ENCODE data around the gene TTYH1. TPM values are rescaled to one million over a fixed set of nuclear protein-coding genes. Genes with fewer than 3 reads are reported as not detected.
"Not testable (repeated sequence)": the region's sequence is repeated elsewhere in the genome, so short reads cannot be mapped to it uniquely, and the experiment has no call there.

Gene TTYH1
- total and polyA plus RNA-seq, 9 donors: 0.25 to 34.2 (median 1.8) TPM

GRCh38 chr19:54440641-54441040 is 25.4 kb downstream of the TTYH1 start:
- intact Hi-C loops (cut with DNase I): no loop called here
- Histone ChIP-seq H3K27ac (no peak overlapping the region), H3K36me3 (no peaks in the 10 kb centered on the region), H3K4me3 (no peak overlapping the region), H3K4me1 (ENCODE audit: insufficient read depth) (peaks cover 7% of the 10 kb centered on the region), H3K9me3 (no peaks in the 10 kb centered on the region), H3K27me3 (no peaks in the 10 kb centered on the region)
- 84 to 90% (median 90%) methylated on average over 5 of the region's 5 CpGs for WGBS, 3 donors
- no peak for DNase-seq
- TF ChIP-seq EP300 (IDR thresholded peaks at IDR 0.05): no peak
- no peak for TF ChIP-seq POLR2A (IDR thresholded peaks at IDR 0.05)
- TF ChIP-seq CTCF (IDR thresholded peaks at IDR 0.05): no peak

GRCh38 chr19:54444737-54445136 is 29.5 kb downstream of the TTYH1 start:
- TF ChIP-seq CTCF (IDR thresholded peaks at IDR 0.05): no peak
- H3K27me3 ChIP-seq: no peaks in the 10 kb centered on the region
- WGBS, 3 donors: 85 to 91% (median 91%) methylated on average over 7 of the region's 7 CpGs
- intact Hi-C loops (cut with DNase I): no loop called here
- no peak overlapping the region for H3K4me3 ChIP-seq
- H3K27ac ChIP-seq: no peak overlapping the region
- no peaks in the 10 kb centered on the region for H3K36me3 ChIP-seq
- H3K9me3 ChIP-seq: no peaks in the 10 kb centered on the region
- no peak for DNase-seq
- H3K4me1 ChIP-seq (ENCODE audit: insufficient read depth): peaks cover 1% of the 10 kb centered on the region

GRCh38 chr19:54446349-54446748 is 31.1 kb downstream of the TTYH1 start:
- 84 to 91% (median 86%) methylated on average over 15 of the region's 15 CpGs for WGBS, 3 donors
- H3K27me3 ChIP-seq; H3K4me1 ChIP-seq (ENCODE audit: insufficient read depth); DNase-seq; H3K36me3 ChIP-seq; intact Hi-C loops (cut with DNase I); H3K27ac ChIP-seq; H3K4me3 ChIP-seq; H3K9me3 ChIP-seq: not testable (repeated sequence)

- 0 to 1% (median 0%) methylated on average over 34 of the region's 34 CpGs for WGBS, 3 donors
- TF ChIP-seq POLR2A (IDR thresholded peaks at IDR 0.05) (no peak), CTCF (IDR thresholded peaks at IDR 0.05) (peak in 1 of 3 donors; percentile 6), EP300 (IDR thresholded peaks at IDR 0.05) (no peak)
- intact Hi-C loops (cut with DNase I): no loop called here
- no peaks in the 10 kb centered on the region for H3K27me3 ChIP-seq
- peak overlapping the region; percentile 68 for H3K4me3 ChIP-seq
- peak; percentile 66 to 86 (median 76) for DNase-seq
- peak overlapping the region; percentile 78 to 95 for H3K27ac ChIP-seq
- no peaks in the 10 kb centered on the region for H3K9me3 ChIP-seq
- H3K4me1 ChIP-seq (ENCODE audit: insufficient read depth): peaks cover 7% of the 10 kb centered on the region
- no peaks in the 10 kb centered on the region for H3K36me3 ChIP-seq
Observed at GRCh38 chr19:54448040-54448773, 32.9 kb downstream of the TTYH1 start.
